Mesenchymal stem cell (in vitro differentiated cells and primary cell): ENCODE results near the gene TCF4.

Source experiments
- DNase-seq: peaks from one replicate; pipeline ENCODE4 v3.0.0-alpha.2; 2013
- H2AFZ ChIP-seq: one replicate; pipeline ENCODE4 v1.6.1; 2013; ENCODE audit warnings: low read depth, mild to moderate bottlenecking, control low read depth, inconsistent platforms, low read length, moderate library complexity
- H2AK5ac ChIP-seq: 2 replicates; pipeline ENCODE4 v1.6.1; 2013; ENCODE audit warnings: low read length, moderate library complexity, mild to moderate bottlenecking, inconsistent platforms; ENCODE audit not compliant: severe bottlenecking
- H2BK120ac ChIP-seq: one replicate; pipeline ENCODE4 v1.6.1; 2013; ENCODE audit warnings: low read depth, mild to moderate bottlenecking, inconsistent platforms, low read length, moderate library complexity
- H2BK12ac ChIP-seq, 2 experiments: one replicate each; pipeline ENCODE4 v1.6.1; 2013; ENCODE audit warnings: inconsistent platforms in 2 of 2, low read length in 2 of 2, mild to moderate bottlenecking in 2 of 2, moderate library complexity in 2 of 2, control low read depth in 1 of 2
- H2BK15ac ChIP-seq: one replicate; pipeline ENCODE4 v1.6.1; 2013; ENCODE audit warnings: mild to moderate bottlenecking, low read depth, inconsistent platforms; ENCODE audit not compliant: poor library complexity, severe bottlenecking
- H2BK5ac ChIP-seq: 2 replicates; pipeline ENCODE4 v1.6.1; 2013; ENCODE audit warnings: low read depth, mild to moderate bottlenecking, low read length, control low read depth, inconsistent platforms; ENCODE audit not compliant: poor library complexity, severe bottlenecking
- H3K14ac ChIP-seq, 2 experiments: one replicate each; pipeline ENCODE4 v1.6.1; 2013; ENCODE audit warnings: inconsistent platforms in 2 of 2, low read length in 2 of 2, control low read depth in 1 of 2, mild to moderate bottlenecking in 1 of 2, moderate library complexity in 1 of 2
- H3K18ac ChIP-seq, 2 experiments: one replicate each; pipeline ENCODE4 v1.6.1; 2013; ENCODE audit warnings: inconsistent platforms in 2 of 2, low read length in 2 of 2, control low read depth in 1 of 2, low read depth in 1 of 2, mild to moderate bottlenecking in 1 of 2
- H3K23ac ChIP-seq, 2 experiments: one replicate each; pipeline ENCODE4 v1.6.1; 2013; ENCODE audit warnings: inconsistent platforms in 2 of 2, low read length in 2 of 2, mild to moderate bottlenecking in 2 of 2, moderate library complexity in 2 of 2, control low read depth in 1 of 2
- H3K27ac ChIP-seq: 2 replicates; pipeline ENCODE4 v1.5.1; 2013; ENCODE audit warnings: mild to moderate bottlenecking, moderate library complexity, low read length, control low read depth, inconsistent platforms; ENCODE audit not compliant: poor library complexity, severe bottlenecking
- H3K27me3 ChIP-seq, 2 experiments: 2 replicates each; pipeline versions ENCODE4 v1.6.1 to v1.7.0; 2013; ENCODE audit warnings: low read length in 2 of 2, mild to moderate bottlenecking in 2 of 2, moderate library complexity in 2 of 2, control low read depth in 1 of 2, inconsistent platforms in 1 of 2; ENCODE audit not compliant: control insufficient read depth in 1 of 2, insufficient read depth in 1 of 2
- H3K36me3 ChIP-seq, 2 experiments: 2 replicates each; pipeline versions ENCODE4 v1.6.1 to v1.7.0; 2013; ENCODE audit warnings: low read length in 2 of 2, control low read depth in 1 of 2, inconsistent platforms in 1 of 2, low read depth in 1 of 2, mild to moderate bottlenecking in 1 of 2; ENCODE audit not compliant: insufficient read depth in 2 of 2, control insufficient read depth in 1 of 2
- H3K4ac ChIP-seq, 2 experiments: one replicate each; pipeline ENCODE4 v1.6.1; 2013; ENCODE audit warnings: inconsistent platforms in 2 of 2, low read length in 2 of 2, mild to moderate bottlenecking in 2 of 2, moderate library complexity in 2 of 2, control low read depth in 1 of 2, low read depth in 1 of 2
- H3K4me1 ChIP-seq: 2 replicates; pipeline ENCODE4 v1.6.1; 2013; ENCODE audit warnings: low read depth, low read length, control low read depth; ENCODE audit not compliant: control insufficient read depth, insufficient read depth
- H3K4me2 ChIP-seq: 2 replicates; pipeline ENCODE4 v1.6.1; 2013; ENCODE audit warnings: low read length, mild to moderate bottlenecking, inconsistent platforms; ENCODE audit not compliant: poor library complexity, severe bottlenecking
- H3K4me3 ChIP-seq, 2 experiments: 2 replicates each; pipeline versions ENCODE4 v1.5.1 to v1.7.0; 2013; ENCODE audit warnings: low read length in 2 of 2, mild to moderate bottlenecking in 2 of 2, control low read depth in 1 of 2, low read depth in 1 of 2; ENCODE audit not compliant: insufficient read depth in 1 of 2
- H3K79me1 ChIP-seq: replicated peaks from 2 replicates; pipeline ENCODE4 v1.6.1; 2013; ENCODE audit warnings: mild to moderate bottlenecking, control low read depth, low read length, inconsistent platforms; ENCODE audit not compliant: poor library complexity, severe bottlenecking
- H3K9ac ChIP-seq: 2 replicates; pipeline ENCODE4 v1.7.0; 2013; ENCODE audit warnings: mild to moderate bottlenecking, low read length, moderate library complexity
- H3K9me3 ChIP-seq: 2 replicates; pipeline ENCODE4 v1.7.0; 2013; ENCODE audit warnings: mild to moderate bottlenecking, low read length; ENCODE audit not compliant: control insufficient read depth
- H4K8ac ChIP-seq: one replicate; pipeline ENCODE4 v1.6.1; 2013; ENCODE audit warnings: inconsistent platforms, mild to moderate bottlenecking, low read length, moderate library complexity
- H4K91ac ChIP-seq: one replicate; pipeline ENCODE4 v1.6.1; 2013; ENCODE audit warnings: mild to moderate bottlenecking, low read length, inconsistent platforms
- WGBS: methylation state at CpG from one replicate; pipeline ENCODE4 v1.1.7; 2013; ENCODE audit warnings: mixed read lengths; 5-methylcytosine and 5-hydroxymethylcytosine counted together

Gene TCF4

GRCh38 chr18:55530166-55530565 lies 57.8 kb downstream of the TCF4 start:
- Histone ChIP-seq H3K4me2 (no peak overlapping the region), H3K4ac (no peak overlapping the region), H3K4me1 (no peaks in the 10 kb centered on the region), H3K14ac (no peak overlapping the region), H2BK12ac (no peak overlapping the region), H2BK5ac (no peak overlapping the region), H3K79me1 (peaks cover 22% of the 10 kb centered on the region), H2AK5ac (no peak overlapping the region), H3K27me3 (no peaks in the 10 kb centered on the region), H2BK15ac (no peak overlapping the region), H3K9ac (no peak overlapping the region), H3K27ac (no peak overlapping the region), H3K23ac (no peak overlapping the region), H4K8ac (no peak overlapping the region), H3K4me3 (no peak overlapping the region), H2BK120ac (no peak overlapping the region), H3K18ac (no peak overlapping the region), H4K91ac (no peak overlapping the region), H3K36me3 (peaks cover 0 to 2% of the 10 kb centered on the region in 2 experiments), H3K9me3 (no peaks in the 10 kb centered on the region), H2AFZ (no peak overlapping the region)
- DNase-seq = no peak
- WGBS = 94% methylated on average over 5 of the region's 5 CpGs

- H2BK120ac ChIP-seq = no peak overlapping the region
- no peak overlapping the region for H3K23ac ChIP-seq
- H3K36me3 ChIP-seq = peaks cover 0 to 2% of the 10 kb centered on the region in 2 experiments
- H3K9ac ChIP-seq = no peak overlapping the region
- H2AK5ac ChIP-seq = no peak overlapping the region
- no peak overlapping the region for H3K4me3 ChIP-seq
- H4K8ac ChIP-seq = no peak overlapping the region
- no peaks in the 10 kb centered on the region for H3K27me3 ChIP-seq
- no peak for DNase-seq
- no peaks in the 10 kb centered on the region for H3K9me3 ChIP-seq
- no peak overlapping the region for H3K4ac ChIP-seq
- H2AFZ ChIP-seq = no peak overlapping the region
- no peak overlapping the region for H2BK5ac ChIP-seq
- no peak overlapping the region for H3K14ac ChIP-seq
- no peak overlapping the region for H3K18ac ChIP-seq
- peaks cover 25% of the 10 kb centered on the region for H3K79me1 ChIP-seq
- H3K27ac ChIP-seq = no peak overlapping the region
- WGBS = 80% methylated on average over 4 of the region's 4 CpGs
- no peak overlapping the region for H2BK15ac ChIP-seq
- H3K4me2 ChIP-seq = no peak overlapping the region
- no peak overlapping the region for H2BK12ac ChIP-seq
- H3K4me1 ChIP-seq = no peaks in the 10 kb centered on the region
- no peak overlapping the region for H4K91ac ChIP-seq
These were observed 58.4 kb downstream of the TCF4 start for GRCh38 chr18:55529581-55529980.

- H2BK15ac ChIP-seq = no peak overlapping the region
- peaks cover 22% of the 10 kb centered on the region for H3K79me1 ChIP-seq
- no peaks in the 10 kb centered on the region for H3K4me1 ChIP-seq
- no peak overlapping the region for H2BK12ac ChIP-seq
- H3K9me3 ChIP-seq = no peaks in the 10 kb centered on the region
- H3K18ac ChIP-seq = no peak overlapping the region
- H3K27ac ChIP-seq = no peak overlapping the region
- no peak overlapping the region for H2AFZ ChIP-seq
- no peak for DNase-seq
- no peak overlapping the region for H2BK120ac ChIP-seq
- peaks cover 0 to 7% of the 10 kb centered on the region in 2 experiments for H3K36me3 ChIP-seq
- H3K23ac ChIP-seq = no peak overlapping the region
- no peak overlapping the region for H4K91ac ChIP-seq
- no peak overlapping the region for H3K14ac ChIP-seq
- no peaks in the 10 kb centered on the region for H3K27me3 ChIP-seq
- no peak overlapping the region for H3K4me2 ChIP-seq
- no peak overlapping the region for H3K9ac ChIP-seq
- H3K4ac ChIP-seq = no peak overlapping the region
- H4K8ac ChIP-seq = no peak overlapping the region
- no peak overlapping the region for H2AK5ac ChIP-seq
- no peak overlapping the region for H2BK5ac ChIP-seq
- no peak overlapping the region for H3K4me3 ChIP-seq
These were observed 62.1 kb downstream of the TCF4 start for GRCh38 chr18:55525845-55526244.

- no peaks in the 10 kb centered on the region for H3K4me1 ChIP-seq
- no peak overlapping the region for H4K91ac ChIP-seq
- H2AFZ ChIP-seq = no peak overlapping the region
- no peak overlapping the region for H3K14ac ChIP-seq
- no peak overlapping the region for H2AK5ac ChIP-seq
- H3K9ac ChIP-seq = no peak overlapping the region
- no peaks in the 10 kb centered on the region for H3K9me3 ChIP-seq
- no peak overlapping the region for H3K4me2 ChIP-seq
- no peak overlapping the region for H3K4me3 ChIP-seq
- DNase-seq = no peak
- no peak overlapping the region for H3K27ac ChIP-seq
- H2BK15ac ChIP-seq = no peak overlapping the region
- no peak overlapping the region for H4K8ac ChIP-seq
- no peak overlapping the region for H3K23ac ChIP-seq
- no peak overlapping the region for H2BK5ac ChIP-seq
- H3K18ac ChIP-seq = no peak overlapping the region
- peaks cover 0 to 7% of the 10 kb centered on the region in 2 experiments for H3K36me3 ChIP-seq
- no peaks in the 10 kb centered on the region for H3K27me3 ChIP-seq
- no peak overlapping the region for H2BK12ac ChIP-seq
- peaks cover 19% of the 10 kb centered on the region for H3K79me1 ChIP-seq
- no peak overlapping the region for H2BK120ac ChIP-seq
- H3K4ac ChIP-seq = no peak overlapping the region
These were observed 63.5 kb downstream of the TCF4 start for GRCh38 chr18:55524353-55525073.
